Measurements from ENCODE around the gene THAP11.

DNA sequence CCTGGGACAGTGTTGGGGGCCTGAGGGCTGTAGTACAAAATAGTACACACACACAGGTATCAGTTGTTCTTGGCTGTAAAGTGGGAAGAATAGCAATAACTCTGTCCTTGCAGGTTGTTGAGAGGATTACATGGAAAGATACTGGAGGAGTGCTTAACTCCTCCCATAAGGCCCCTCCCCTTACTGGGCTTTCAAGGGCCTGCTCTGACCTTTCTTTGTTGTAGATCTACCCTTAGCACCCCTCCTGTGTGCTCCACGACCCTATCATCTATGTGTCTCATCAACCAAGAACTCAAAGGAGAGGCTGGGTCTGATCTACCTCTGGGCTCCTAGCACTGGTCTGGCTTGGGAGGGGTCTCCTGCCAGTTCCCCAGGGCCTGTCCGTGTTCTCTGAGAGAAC lies 22.5 kb downstream of the THAP11 start:
- TF ChIP-seq GATA3 (IDR thresholded peaks at IDR 0.05; ENCODE audit: low read depth, low read length): no peak
- TF ChIP-seq GATA2 (IDR thresholded peaks at IDR 0.05; ENCODE audit: low read depth, low read length): no peak

All from SH-SY5Y (cell line).